ENCODE results near the gene SEMA4D. TPM values are rescaled to one million over a fixed set of nuclear protein-coding genes. Genes with fewer than 3 reads are reported as not detected.
A peak's percentile ranks its signal among the peaks of the same experiment; 100 is the strongest.

Gene SEMA4D
- total RNA-seq, 2 donors from 2014 or later: 42.8 to 51.0 TPM

DNA sequence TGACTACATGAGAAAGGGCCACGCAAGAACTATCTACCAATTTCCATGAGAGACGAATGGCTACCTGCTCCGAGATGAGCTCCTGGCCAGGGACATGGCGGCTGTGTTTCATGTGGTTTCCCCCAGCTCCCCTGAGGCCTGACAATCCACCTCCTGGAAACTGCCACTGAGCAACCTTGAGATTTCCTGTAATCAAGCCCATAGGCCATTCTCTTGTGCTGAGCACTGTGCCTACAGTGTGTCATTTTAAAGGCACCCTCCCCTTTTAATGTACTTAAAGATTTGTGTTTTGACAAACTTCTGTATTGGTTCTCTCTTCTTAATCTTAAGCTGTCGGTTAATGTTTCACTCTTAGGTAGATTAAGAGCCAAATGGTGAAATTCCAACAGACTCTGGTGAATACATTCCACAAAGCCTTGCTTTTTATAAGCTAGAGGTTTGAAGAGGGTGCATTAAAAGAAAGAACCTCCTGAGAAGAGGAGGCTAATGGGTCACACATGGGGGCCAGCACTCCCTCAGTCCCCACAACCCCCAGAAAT, 107.3 kb downstream of the SEMA4D start:
- H3K4me3 Mint-ChIP-seq: no peak overlapping the region
- Histone ChIP-seq H3K36me3 (ENCODE audit: control insufficient read depth, insufficient read depth, low read length) (peaks cover 11% of the 10 kb centered on the region), H3K27me3 (ENCODE audit: control insufficient read depth, insufficient read depth, low read length, poor library complexity, severe bottlenecking) (no peaks in the 10 kb centered on the region), H3K9ac (ENCODE audit: extremely low read depth, low read length, poor library complexity, severe bottlenecking) (no peak overlapping the region), H3K4me1 (ENCODE audit: control insufficient read depth, insufficient read depth, low read length) (peaks cover 11% of the 10 kb centered on the region), H3K9me3 (ENCODE audit: control insufficient read depth, low read length) (no peaks in the 10 kb centered on the region), H3K4me3 (ENCODE audit: low read length) (no peak overlapping the region), H3K27ac (ENCODE audit: low read depth, low read length) (no peak overlapping the region)
- WGBS, 2 experiments (ENCODE audit: insufficient coverage in 1 of 2, insufficient read length in 1 of 2): 92 to 93% methylated on average over 4 to 5 of the region's 5 CpGs
- peaks cover 40% of the 10 kb centered on the region for H3K36me3 Mint-ChIP-seq (ENCODE audit: low read depth)
- H3K4me1 Mint-ChIP-seq: peaks cover 11% of the 10 kb centered on the region
- TF ChIP-seq, protein P1, sequence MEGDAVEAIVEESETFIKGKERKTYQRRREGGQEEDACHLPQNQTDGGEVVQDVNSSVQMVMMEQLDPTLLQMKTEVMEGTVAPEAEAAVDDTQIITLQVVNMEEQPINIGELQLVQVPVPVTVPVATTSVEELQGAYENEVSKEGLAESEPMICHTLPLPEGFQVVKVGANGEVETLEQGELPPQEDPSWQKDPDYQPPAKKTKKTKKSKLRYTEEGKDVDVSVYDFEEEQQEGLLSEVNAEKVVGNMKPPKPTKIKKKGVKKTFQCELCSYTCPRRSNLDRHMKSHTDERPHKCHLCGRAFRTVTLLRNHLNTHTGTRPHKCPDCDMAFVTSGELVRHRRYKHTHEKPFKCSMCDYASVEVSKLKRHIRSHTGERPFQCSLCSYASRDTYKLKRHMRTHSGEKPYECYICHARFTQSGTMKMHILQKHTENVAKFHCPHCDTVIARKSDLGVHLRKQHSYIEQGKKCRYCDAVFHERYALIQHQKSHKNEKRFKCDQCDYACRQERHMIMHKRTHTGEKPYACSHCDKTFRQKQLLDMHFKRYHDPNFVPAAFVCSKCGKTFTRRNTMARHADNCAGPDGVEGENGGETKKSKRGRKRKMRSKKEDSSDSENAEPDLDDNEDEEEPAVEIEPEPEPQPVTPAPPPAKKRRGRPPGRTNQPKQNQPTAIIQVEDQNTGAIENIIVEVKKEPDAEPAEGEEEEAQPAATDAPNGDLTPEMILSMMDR (conservative IDR thresholded peaks at IDR 0.05): no peak
- no peaks in the 10 kb centered on the region for H3K27me3 Mint-ChIP-seq (ENCODE audit: insufficient read depth)
- peak overlapping the region; percentile 75 for H3K27ac Mint-ChIP-seq
- H3K9me3 Mint-ChIP-seq: no peaks in the 10 kb centered on the region
- no peak for DNase-seq

DNA sequence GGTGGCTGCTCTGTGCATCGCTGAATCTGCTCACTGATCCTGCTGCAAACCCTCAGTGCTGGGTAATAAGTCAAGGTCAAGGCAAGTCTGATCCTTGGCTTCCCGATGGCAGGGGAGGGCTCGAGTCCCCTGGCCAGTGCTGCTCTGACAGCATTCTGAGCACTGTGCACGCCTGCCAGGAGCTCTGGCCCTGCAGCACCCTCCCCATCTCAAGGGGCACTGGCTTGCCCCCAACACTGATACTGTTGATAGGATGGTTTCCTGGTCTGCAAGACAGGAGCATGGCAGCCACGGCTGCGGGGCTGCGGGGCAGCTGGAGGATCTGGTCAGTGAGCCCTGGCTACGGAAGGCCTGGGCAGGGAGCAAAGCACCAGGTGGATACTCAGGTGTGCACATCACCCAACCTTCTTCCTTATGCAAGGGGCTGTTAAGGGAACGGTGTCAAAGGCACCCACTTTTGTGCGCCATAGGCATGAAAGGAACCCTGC, 107.8 kb downstream of the SEMA4D start:
- 90 to 95% methylated on average over 6 to 10 of the region's 10 CpGs for WGBS, 2 experiments (ENCODE audit: insufficient coverage in 1 of 2, insufficient read length in 1 of 2)
- no peak for DNase-seq
- TF ChIP-seq, protein P1 (conservative IDR thresholded peaks at IDR 0.05): no peak
- no peaks in the 10 kb centered on the region for H3K27me3 ChIP-seq (ENCODE audit: control insufficient read depth, insufficient read depth, low read length, poor library complexity, severe bottlenecking)
- H3K9me3 ChIP-seq (ENCODE audit: control insufficient read depth, low read length): no peaks in the 10 kb centered on the region
- H3K4me3 ChIP-seq (ENCODE audit: low read length): no peak overlapping the region
- H3K27ac ChIP-seq (ENCODE audit: low read depth, low read length): no peak overlapping the region
- Mint-ChIP-seq H3K4me1 (peaks cover 11% of the 10 kb centered on the region), H3K4me3 (no peak overlapping the region), H3K27ac (peak overlapping the region; percentile 75), H3K27me3 (ENCODE audit: insufficient read depth) (no peaks in the 10 kb centered on the region), H3K36me3 (ENCODE audit: low read depth) (peaks cover 41% of the 10 kb centered on the region), H3K9me3 (no peaks in the 10 kb centered on the region)
- H3K9ac ChIP-seq (ENCODE audit: extremely low read depth, low read length, poor library complexity, severe bottlenecking): no peak overlapping the region
- peaks cover 10% of the 10 kb centered on the region for H3K36me3 ChIP-seq (ENCODE audit: control insufficient read depth, insufficient read depth, low read length)
- peaks cover 11% of the 10 kb centered on the region for H3K4me1 ChIP-seq (ENCODE audit: control insufficient read depth, insufficient read depth, low read length)

DNA sequence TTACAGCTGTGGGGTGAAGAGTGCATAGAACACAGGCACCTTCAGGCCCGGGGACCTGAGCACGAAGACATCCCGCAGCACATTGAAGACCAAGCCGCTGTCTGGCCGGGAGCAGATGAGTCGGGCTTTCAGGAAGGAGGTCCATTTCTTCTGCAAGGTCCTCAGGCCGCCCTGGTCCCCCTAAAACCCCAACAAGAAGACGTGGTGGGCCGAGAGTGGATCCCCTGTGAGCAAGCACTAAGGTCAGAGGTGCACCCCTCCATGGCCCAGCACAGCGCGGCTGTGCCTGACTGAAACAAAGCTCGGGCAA, 109.1 kb downstream of the SEMA4D start:
- Histone ChIP-seq H3K4me3 (ENCODE audit: low read length) (no peak overlapping the region), H3K4me1 (ENCODE audit: control insufficient read depth, insufficient read depth, low read length) (peaks cover 11% of the 10 kb centered on the region), H3K27ac (ENCODE audit: low read depth, low read length) (no peak overlapping the region), H3K27me3 (ENCODE audit: control insufficient read depth, insufficient read depth, low read length, poor library complexity, severe bottlenecking) (no peaks in the 10 kb centered on the region), H3K9ac (ENCODE audit: extremely low read depth, low read length, poor library complexity, severe bottlenecking) (no peak overlapping the region), H3K9me3 (ENCODE audit: control insufficient read depth, low read length) (no peaks in the 10 kb centered on the region), H3K36me3 (ENCODE audit: control insufficient read depth, insufficient read depth, low read length) (peaks cover 10% of the 10 kb centered on the region)
- no peak overlapping the region for H3K27ac Mint-ChIP-seq
- no peak for DNase-seq
- H3K9me3 Mint-ChIP-seq: no peaks in the 10 kb centered on the region
- 96% methylated on average over 12 of the region's 12 CpGs for WGBS, 2 experiments (ENCODE audit: insufficient coverage in 1 of 2, insufficient read length in 1 of 2)
- no peak overlapping the region for H3K4me3 Mint-ChIP-seq
- H3K36me3 Mint-ChIP-seq (ENCODE audit: low read depth): peaks cover 44% of the 10 kb centered on the region
- TF ChIP-seq, protein P1 (conservative IDR thresholded peaks at IDR 0.05): no peak
- H3K27me3 Mint-ChIP-seq (ENCODE audit: insufficient read depth): no peaks in the 10 kb centered on the region
- peaks cover 11% of the 10 kb centered on the region for H3K4me1 Mint-ChIP-seq

All from endodermal cell (in vitro differentiated cells).